CD8-positive, alpha-beta memory T cell (primary cell): Measurements from ENCODE around the gene ZNF217. TPM values are rescaled to one million over a fixed set of nuclear protein-coding genes. Genes with fewer than 3 reads are reported as not detected.

Experiments
- CTCF ChIA-PET: fragments of 350-600 bp; sonication (Branson Sonifier 250); formaldehyde crosslinking; loops from one replicate; lab custom pipeline; 2021; ENCODE audit warnings: antibody characterized with exemption; lab: Charles Lee
- POLR2A ChIA-PET: fragments of 350-600 bp; sonication (Branson Sonifier 250); formaldehyde crosslinking; loops from one replicate; lab custom pipeline; 2021; ENCODE audit warnings: antibody characterized with exemption; lab: Charles Lee
- DNase-seq, 5 donors: peaks; one replicate each; pipeline versions ENCODE4 v3.0.0 to v3.0.0-alpha.2; 2020 to 2022; ENCODE audit warnings: mixed read lengths in 1 of 5
- H3K27ac ChIP-seq: one replicate; pipeline ENCODE4 v1.7.0; 2013; ENCODE audit warnings: low read depth, mild to moderate bottlenecking, low read length, moderate library complexity
- H3K27me3 ChIP-seq: 2 replicates; pipeline ENCODE4 v1.7.0; 2013; ENCODE audit warnings: low read length, mild to moderate bottlenecking; ENCODE audit not compliant: insufficient read depth, poor library complexity, severe bottlenecking
- H3K36me3 ChIP-seq: 2 replicates; pipeline ENCODE4 v1.7.0; 2013; ENCODE audit warnings: mild to moderate bottlenecking, low read length, moderate library complexity; ENCODE audit not compliant: insufficient read depth
- H3K4me1 ChIP-seq: 2 replicates; pipeline ENCODE4 v1.7.0; 2013; ENCODE audit warnings: mild to moderate bottlenecking, low read length, moderate library complexity; ENCODE audit not compliant: insufficient read depth
- H3K4me3 ChIP-seq: 2 replicates; pipeline ENCODE4 v1.7.0; 2013; ENCODE audit warnings: mild to moderate bottlenecking, low read length
- H3K9me3 ChIP-seq: 2 replicates; pipeline ENCODE4 v1.7.0; 2013; ENCODE audit warnings: mild to moderate bottlenecking, low read length
- H3K27ac Mint-ChIP-seq, 8 donors: one replicate each; pipeline ENCODE4 v1.8.0; 2020 to 2021; ENCODE audit warnings: mixed read lengths in 8 of 8, mild to moderate bottlenecking in 6 of 8, inconsistent platforms in 3 of 8, moderate library complexity in 3 of 8
- H3K27me3 Mint-ChIP-seq, 2 donors: one replicate each; pipeline ENCODE4 v1.8.0; 2020 to 2021; ENCODE audit warnings: mixed read lengths in 2 of 2, mild to moderate bottlenecking in 1 of 2, moderate library complexity in 1 of 2
- H3K36me3 Mint-ChIP-seq, 3 donors: one replicate each; pipeline ENCODE4 v1.8.0; 2020 to 2021; ENCODE audit warnings: mixed read lengths in 3 of 3, inconsistent platforms in 1 of 3, mild to moderate bottlenecking in 1 of 3
- H3K4me1 Mint-ChIP-seq, 3 donors: one replicate each; pipeline ENCODE4 v1.8.0; 2020 to 2021; ENCODE audit warnings: mixed read lengths in 3 of 3, inconsistent platforms in 1 of 3, mild to moderate bottlenecking in 1 of 3
- H3K4me3 Mint-ChIP-seq, 7 donors: one replicate each; pipeline ENCODE4 v1.8.0; 2020 to 2021; ENCODE audit warnings: mixed read lengths in 7 of 7, mild to moderate bottlenecking in 6 of 7, moderate library complexity in 4 of 7, inconsistent platforms in 2 of 7
- H3K9me3 Mint-ChIP-seq, 5 donors: one replicate each; pipeline ENCODE4 v1.8.0; 2020 to 2022; ENCODE audit warnings: mixed read lengths in 5 of 5, mild to moderate bottlenecking in 3 of 5, moderate library complexity in 2 of 5, inconsistent platforms in 1 of 5
- polyA plus RNA-seq: library from polyadenylated mRNA; unstranded; fragments of 300-500 nt; fragmentation: Illumina TruSeq; gene quantifications from one replicate; pipeline ENCODE4 v1.2.3, GENCODE V29; 2021
- total RNA-seq, 2 experiments: library from RNA; stranded (reverse); gene quantifications; one replicate each; pipeline ENCODE4 v1.2.3, GENCODE V29; 2021

Gene ZNF217
- total and polyA plus RNA-seq, 3 experiments from 2014 or later = 24.0 to 54.3 (median 52.5) TPM

GRCh38 chr20:53580376-53581111, 13.1 kb downstream of the ZNF217 start:
- no peaks in the 10 kb centered on the region for H3K27me3 ChIP-seq
- CTCF ChIA-PET = interaction anchor here (1.0 to 8.9 kb wide), 15 partner anchors 10 to 359 kb away, joined by 3 to 83 read pairs (median 5); no protein-coding TSS in a partner anchor
- H3K4me3 Mint-ChIP-seq = peak overlapping the region; percentile 84 to 98 (median 89)
- peak overlapping the region; percentile 61 for H3K4me3 ChIP-seq
- POLR2A ChIA-PET = interaction anchor here (0.9 to 2.0 kb wide), 6 partner anchors 12 to 292 kb away, joined by 4 to 10 read pairs (median 6); partner anchors contain the start of gene ZNF217
- H3K36me3 Mint-ChIP-seq = peaks cover 18 to 69% (median 31%) of the 10 kb centered on the region in 3 donors
- H3K9me3 ChIP-seq = no peaks in the 10 kb centered on the region
- peaks cover 32% of the 10 kb centered on the region for H3K36me3 ChIP-seq
- H3K4me1 Mint-ChIP-seq = peaks cover 83 to 94% (median 84%) of the 10 kb centered on the region in 3 donors
- H3K4me1 ChIP-seq = peaks cover 84% of the 10 kb centered on the region
- H3K27ac Mint-ChIP-seq = peak overlapping the region; percentile 88 to 98 (median 92)
- no peaks in the 10 kb centered on the region for H3K9me3 Mint-ChIP-seq
- DNase-seq = no peak
- H3K27ac ChIP-seq = peak overlapping the region; percentile 68
- H3K27me3 Mint-ChIP-seq = no peaks in the 10 kb centered on the region

- H3K9me3 ChIP-seq = no peaks in the 10 kb centered on the region
- H3K4me1 ChIP-seq = peaks cover 84% of the 10 kb centered on the region
- peak overlapping the region; percentile 61 for H3K4me3 ChIP-seq
- ChIA-PET CTCF (interaction anchor here (0.7 to 8.9 kb wide), 20 partner anchors 10 to 360 kb away, joined by 3 to 83 read pairs (median 4); partner anchors contain the start of gene ZNF217), POLR2A (interaction anchor here (0.9 to 2.0 kb wide), 6 partner anchors 12 to 360 kb away, joined by 4 to 10 read pairs (median 6); partner anchors contain the start of gene ZNF217)
- no peaks in the 10 kb centered on the region for H3K27me3 ChIP-seq
- DNase-seq = peak in 2 of 5 donors; percentile 48 to 62
- Mint-ChIP-seq H3K4me3 (peak overlapping the region; percentile 84 to 98 (median 89)), H3K27me3 (no peaks in the 10 kb centered on the region), H3K36me3 (peaks cover 23 to 77% (median 35%) of the 10 kb centered on the region in 3 donors), H3K4me1 (peaks cover 84 to 94% (median 84%) of the 10 kb centered on the region in 3 donors), H3K9me3 (no peaks in the 10 kb centered on the region), H3K27ac (peak overlapping the region; percentile 88 to 98 (median 92))
- peaks cover 39% of the 10 kb centered on the region for H3K36me3 ChIP-seq
- peak overlapping the region; percentile 68 for H3K27ac ChIP-seq
Observed at GRCh38 chr20:53579581-53580375, 13.9 kb downstream of the ZNF217 start.

GRCh38 chr20:53579266-53579580, 14.4 kb downstream of the ZNF217 start:
- peak overlapping the region; percentile 61 for H3K4me3 ChIP-seq
- Mint-ChIP-seq H3K4me3 (peak overlapping the region; percentile 84 to 98 (median 89)), H3K27ac (peak overlapping the region; percentile 88 to 98 (median 92)), H3K27me3 (no peaks in the 10 kb centered on the region), H3K4me1 (peaks cover 84 to 94% (median 84%) of the 10 kb centered on the region in 3 donors), H3K9me3 (no peaks in the 10 kb centered on the region), H3K36me3 (peaks cover 25 to 82% (median 37%) of the 10 kb centered on the region in 3 donors)
- POLR2A ChIA-PET = interaction anchor here (0.9 to 2.0 kb wide), 6 partner anchors 13 to 360 kb away, joined by 4 to 10 read pairs (median 6); partner anchors contain the start of gene ZNF217
- DNase-seq = no peak
- H3K27me3 ChIP-seq = no peaks in the 10 kb centered on the region
- CTCF ChIA-PET = interaction anchor here (0.7 to 8.9 kb wide), 17 partner anchors 11 to 361 kb away, joined by 3 to 83 read pairs (median 4); partner anchors contain the start of gene ZNF217
- peaks cover 43% of the 10 kb centered on the region for H3K36me3 ChIP-seq
- peaks cover 84% of the 10 kb centered on the region for H3K4me1 ChIP-seq
- H3K9me3 ChIP-seq = no peaks in the 10 kb centered on the region
- H3K27ac ChIP-seq = peak overlapping the region; percentile 68

GRCh38 chr20:53578492-53579222, 15.0 kb downstream of the ZNF217 start:
- H3K27ac Mint-ChIP-seq = peak overlapping the region; percentile 75 to 96 (median 92)
- Histone ChIP-seq H3K4me1 (peaks cover 86% of the 10 kb centered on the region), H3K27me3 (no peaks in the 10 kb centered on the region), H3K9me3 (no peaks in the 10 kb centered on the region), H3K4me3 (peak overlapping the region; percentile 61), H3K36me3 (peaks cover 48% of the 10 kb centered on the region), H3K27ac (peak overlapping the region; percentile 68)
- H3K9me3 Mint-ChIP-seq = no peaks in the 10 kb centered on the region
- no peaks in the 10 kb centered on the region for H3K27me3 Mint-ChIP-seq
- peak overlapping the region; percentile 84 to 98 (median 89) for H3K4me3 Mint-ChIP-seq
- DNase-seq = peak; percentile 31 to 82 (median 73)
- CTCF ChIA-PET = interaction anchor here (1.0 to 8.9 kb wide), 18 partner anchors 13 to 361 kb away, joined by 3 to 83 read pairs (median 4); partner anchors contain the start of gene ZNF217
- POLR2A ChIA-PET = interaction anchor here (0.9 to 2.0 kb wide), 6 partner anchors 15 to 365 kb away, joined by 3 to 10 read pairs (median 6); partner anchors contain the start of gene ZNF217
- peaks cover 82 to 94% (median 84%) of the 10 kb centered on the region in 3 donors for H3K4me1 Mint-ChIP-seq
- H3K36me3 Mint-ChIP-seq = peaks cover 25 to 88% (median 41%) of the 10 kb centered on the region in 3 donors

- Mint-ChIP-seq H3K9me3 (no peaks in the 10 kb centered on the region), H3K4me1 (peaks cover 79 to 92% (median 86%) of the 10 kb centered on the region in 3 donors), H3K27me3 (no peaks in the 10 kb centered on the region), H3K4me3 (peak overlapping the region; percentile 55 to 79 (median 67)), H3K27ac (peak overlapping the region; percentile 74 to 94 (median 90)), H3K36me3 (peaks cover 16 to 97% (median 36%) of the 10 kb centered on the region in 3 donors)
- H3K27ac ChIP-seq = no peak overlapping the region
- H3K9me3 ChIP-seq = no peaks in the 10 kb centered on the region
- H3K36me3 ChIP-seq = peaks cover 52% of the 10 kb centered on the region
- H3K4me3 ChIP-seq = no peak overlapping the region
- peak in 3 of 5 donors; percentile 49 to 63 (median 54) for DNase-seq
- no peaks in the 10 kb centered on the region for H3K27me3 ChIP-seq
- ChIA-PET CTCF (interaction anchor here (1.2 to 8.9 kb wide), 9 partner anchors 11 to 364 kb away, joined by 3 to 83 read pairs (median 4); no protein-coding TSS in a partner anchor), POLR2A (interaction anchor here (0.5 kb wide), 1 partner anchor 47 kb away, joined by 3 read pairs; no protein-coding TSS in a partner anchor)
- peaks cover 89% of the 10 kb centered on the region for H3K4me1 ChIP-seq
Observed at GRCh38 chr20:53576586-53577318, 16.9 kb downstream of the ZNF217 start.

GRCh38 chr20:53576195-53576580, 17.5 kb downstream of the ZNF217 start:
- peak overlapping the region; percentile 55 to 79 (median 67) for H3K4me3 Mint-ChIP-seq
- peaks cover 81 to 96% (median 91%) of the 10 kb centered on the region in 3 donors for H3K4me1 Mint-ChIP-seq
- DNase-seq = peak in 1 of 5 donors; percentile 15
- POLR2A ChIA-PET = no interaction called here
- peaks cover 86% of the 10 kb centered on the region for H3K4me1 ChIP-seq
- H3K36me3 Mint-ChIP-seq = peaks cover 15 to 97% (median 38%) of the 10 kb centered on the region in 3 donors
- H3K27ac Mint-ChIP-seq = peak overlapping the region; percentile 74 to 94 (median 90)
- no peak overlapping the region for H3K4me3 ChIP-seq
- no peaks in the 10 kb centered on the region for H3K27me3 Mint-ChIP-seq
- no peaks in the 10 kb centered on the region for H3K9me3 Mint-ChIP-seq
- CTCF ChIA-PET = interaction anchor here (1.1 to 8.9 kb wide), 6 partner anchors 11 to 381 kb away, joined by 3 to 83 read pairs (median 4); no protein-coding TSS in a partner anchor
- no peaks in the 10 kb centered on the region for H3K9me3 ChIP-seq
- peaks cover 46% of the 10 kb centered on the region for H3K36me3 ChIP-seq
- H3K27ac ChIP-seq = no peak overlapping the region
- no peaks in the 10 kb centered on the region for H3K27me3 ChIP-seq
